ENCODE results near the gene BAIAP3. TPM values are rescaled to one million over a fixed set of nuclear protein-coding genes. Genes with fewer than 3 reads are reported as not detected.

The BAIAP3 gene
- total and polyA plus RNA-seq, 2 of the 4 experiments (the other 2 are of a cell fraction): 0.36 to 0.65 TPM

GRCh38 chr16:1323296-1324239 lies 9.9 kb upstream of the BAIAP3 start:
- Histone ChIP-seq H3K23ac (ENCODE audit: low read depth, low read length) (no peak overlapping the region), H3K4me2 (ENCODE audit: low read depth, low read length) (no peak overlapping the region), H2BK15ac (ENCODE audit: low read depth, low read length) (no peak overlapping the region), H3K56ac (ENCODE audit: extremely low read depth, insufficient read depth, low read length) (no peak overlapping the region), H3K9me3 (ENCODE audit: control insufficient read depth, insufficient read depth, low read length) (no peaks in the 10 kb centered on the region), H3K18ac (ENCODE audit: low read depth, low read length) (no peak overlapping the region), H4K8ac (ENCODE audit: low read depth in 2 of 2, low read length in 2 of 2) (no peak overlapping the region), H3K4me3 (ENCODE audit: insufficient read depth, low read depth, low read length) (no peak overlapping the region), H4K20me1 (ENCODE audit: insufficient read depth, low read length) (peaks cover 46% of the 10 kb centered on the region), H2BK20ac (ENCODE audit: low read depth, low read length) (no peak overlapping the region), H3K14ac (replicated peaks; ENCODE audit: low read depth, low read length) (no peak overlapping the region), H2AK9ac (replicated peaks; ENCODE audit: low read depth, low read length, poor library complexity) (peak overlapping the region; percentile 82), H2AK5ac (ENCODE audit: low read depth, low read length) (no peak overlapping the region), H4K91ac (ENCODE audit: insufficient read depth, low read depth, low read length) (no peak overlapping the region), H2BK120ac (ENCODE audit: low read depth, low read length) (no peak overlapping the region), H3K9me1 (ENCODE audit: insufficient read depth, low read length) (no peaks in the 10 kb centered on the region), H3K79me1 (ENCODE audit: low read depth in 1 of 2, low read length in 2 of 2) (peaks cover 10 to 28% of the 10 kb centered on the region in 2 experiments), H3K9ac (ENCODE audit: low read depth, low read length) (no peak overlapping the region), H3K27ac (ENCODE audit: insufficient read depth, low read length) (no peak overlapping the region), H3K27me3 (ENCODE audit: control insufficient read depth, insufficient read depth, low read length) (no peaks in the 10 kb centered on the region), H3K4me1 (ENCODE audit: control insufficient read depth, insufficient read depth, low read length) (no peaks in the 10 kb centered on the region), H4K5ac (ENCODE audit: low read depth, low read length) (no peak overlapping the region), H2AFZ (replicated peaks; ENCODE audit: low read length, poor library complexity) (no peak overlapping the region), H3K36me3 (ENCODE audit: control insufficient read depth, insufficient read depth, low read length) (peaks cover 60% of the 10 kb centered on the region), H3K4ac (ENCODE audit: low read depth, low read length) (no peak overlapping the region), H2BK5ac (ENCODE audit: low read depth, low read length, poor library complexity, severe bottlenecking) (no peak overlapping the region)
- dilution Hi-C loops (cut with HindIII; ENCODE audit: low sequenced_read_pairs, unreplicated experiment): no loop called here
- TF ChIP-seq CTCF (conservative IDR thresholded peaks at IDR 0.05; ENCODE audit: low read depth, low read length) (no peak), CHD1 (IDR thresholded peaks at IDR 0.05; ENCODE audit: low read depth, low read length) (no peak)
- intact Hi-C loops (cut with micrococcal nuclease): no loop called here
- DNase-seq: no peak
- BruUV-seq (replicated peaks): no TSS peak
- 93% methylated on average over 29 of the region's 35 CpGs; no CpG with 5 or more reads in 1 of the 2 experiments for WGBS, 2 experiments (ENCODE audit: extremely low coverage in 2 of 2, insufficient read length in 1 of 2)
- ATAC-seq (ENCODE audit: low read depth): no peak
- ChIA-PET POLR2A (ENCODE audit: unreplicated experiment) (no interaction called here), CTCF (no interaction called here)
- in situ Hi-C loops (cut with MboI; ENCODE audit: low sequenced_read_pairs): no loop called here

All from IMR-90 (cell line).